Uterine smooth muscle cell (primary cell): ENCODE data around the gene UCHL5. TPM values are rescaled to one million over a fixed set of nuclear protein-coding genes. Genes with fewer than 3 reads are reported as not detected.

ENCODE experiments used
- total RNA-seq: library from RNA; depleted of rRNA; stranded (reverse); fragments of >200 nt; gene quantifications from 2 replicates; pipeline ENCODE4 v1.2.3, GENCODE V29; 2014

Gene UCHL5, protein sequence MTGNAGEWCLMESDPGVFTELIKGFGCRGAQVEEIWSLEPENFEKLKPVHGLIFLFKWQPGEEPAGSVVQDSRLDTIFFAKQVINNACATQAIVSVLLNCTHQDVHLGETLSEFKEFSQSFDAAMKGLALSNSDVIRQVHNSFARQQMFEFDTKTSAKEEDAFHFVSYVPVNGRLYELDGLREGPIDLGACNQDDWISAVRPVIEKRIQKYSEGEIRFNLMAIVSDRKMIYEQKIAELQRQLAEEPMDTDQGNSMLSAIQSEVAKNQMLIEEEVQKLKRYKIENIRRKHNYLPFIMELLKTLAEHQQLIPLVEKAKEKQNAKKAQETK
- 25.7 and 40.8 TPM in 2 replicates for total RNA-seq

GRCh38 chr1:193059282-193060114 lies at the start of gene UCHL5, which contains the start of gene RO60:
Gene UCHL5, minus strand, starts transcription at chr1:193059360. Its CDS starts 100 bp downstream, at chr1:193059260.
Gene RO60, plus strand, starts transcription at chr1:193059612. Its CDS starts 9,443 bp downstream, at chr1:193069055.

DNA sequence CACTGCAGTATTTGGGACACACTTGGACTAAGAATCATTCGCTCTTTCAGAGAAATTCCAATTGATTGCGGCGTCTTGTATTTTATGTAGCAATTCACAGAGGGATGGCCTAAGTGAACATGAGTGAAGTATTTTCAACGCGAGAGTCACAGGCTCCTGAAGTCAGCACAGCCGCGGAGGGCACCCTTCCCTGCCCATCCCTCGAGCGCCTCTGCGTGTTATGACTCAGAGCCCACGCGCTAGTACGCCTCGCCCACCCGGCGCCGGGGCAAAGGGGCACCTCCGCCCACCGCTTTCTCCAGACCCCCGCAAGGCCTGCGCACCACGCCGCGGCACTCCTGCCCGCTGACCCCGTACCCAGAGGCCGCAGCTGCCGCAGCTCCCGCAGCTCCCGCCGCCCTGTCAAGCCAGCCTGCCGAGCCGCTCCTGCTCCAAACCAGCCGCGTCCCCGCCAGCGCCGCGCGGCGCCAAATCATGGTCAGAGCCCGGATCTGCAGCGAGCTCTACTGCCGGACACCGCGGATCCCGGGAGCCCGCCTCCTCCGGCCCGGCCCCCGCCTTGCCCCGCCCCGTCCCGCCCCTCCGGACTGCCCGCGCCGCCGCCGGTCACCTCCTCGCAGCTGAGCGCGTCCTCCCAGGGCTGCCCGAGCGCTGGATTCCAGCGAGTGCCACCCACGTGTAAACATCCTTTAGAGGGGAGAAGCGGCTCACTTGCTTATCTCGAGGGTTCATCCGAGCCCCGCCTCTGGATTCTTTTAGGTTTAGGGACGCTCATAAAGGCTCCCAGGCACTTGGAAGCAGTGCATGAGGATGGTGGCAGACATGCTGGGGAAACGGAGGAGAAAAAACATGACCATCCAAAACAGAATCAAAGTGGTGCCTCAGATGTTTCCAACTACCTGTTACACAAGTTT lies 46.0 kb upstream of the UCHL5 start, which contains the start of gene GLRX2:
Gene GLRX2, minus strand, starts transcription at position 508 of the 914 bp plus-strand sequence. Its CDS starts 32 bp downstream, at position 476.

Other genes with a start within 250 kb of the UCHL5 start
- gene RO60, start 252 bp upstream of the UCHL5 start, total RNA-seq = 121 and 132 TPM in 2 replicates
- gene GLRX2, start 46.1 kb upstream of the UCHL5 start, total RNA-seq = 11.2 and 20.8 TPM in 2 replicates
- 23.7 and 30.6 TPM in 2 replicates for gene CDC73, start 62.7 kb upstream of the UCHL5 start, total RNA-seq
- under 0.01 and 0.12 TPM in 2 replicates for gene B3GALT2, start 127.3 kb upstream of the UCHL5 start, total RNA-seq